ENCODE results near the gene NBL1. TPM values are rescaled to one million over a fixed set of nuclear protein-coding genes. Genes with fewer than 3 reads are reported as not detected.

NBL1 gene
- total and polyA plus RNA-seq, 10 of the 15 experiments (the other 5 are each of a cell fraction or from before 2014, with no cell fraction given): 0.13 to 2.4 (median 0.81) TPM; not detected in 1

DNA sequence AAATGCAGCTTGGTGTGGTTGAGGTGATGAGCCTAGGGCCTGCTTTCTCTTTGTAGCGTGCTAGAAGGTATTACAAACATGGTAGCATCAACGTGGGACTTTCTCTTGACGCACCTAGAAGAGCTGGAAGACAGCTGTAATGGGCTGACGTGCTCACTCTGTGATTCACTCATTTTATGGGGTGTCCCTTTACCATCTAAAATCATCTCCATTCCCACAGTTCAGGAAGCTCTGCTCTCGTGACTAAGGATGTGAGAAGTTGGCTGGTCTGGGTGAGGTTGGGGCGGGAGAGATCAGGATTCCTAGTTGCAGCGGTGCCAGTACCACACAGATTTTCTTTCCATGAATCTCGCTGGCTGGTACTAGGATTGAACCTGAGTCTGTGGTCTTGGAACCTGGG is 24.8 kb downstream of the NBL1 start:
- no peak overlapping the region for H3K9ac ChIP-seq (ENCODE audit: control insufficient read depth, insufficient read depth, low read length)
- H3K4me3 ChIP-seq: no peak overlapping the region
- peaks cover 0 to 2% of the 10 kb centered on the region in 2 experiments; a peak in 1 of 4 replicates for H3K27me3 ChIP-seq (replicated peaks in 1 of 2; ENCODE audit: control insufficient read depth in 2 of 2, insufficient read depth in 2 of 2, low read length in 1 of 2)
- in situ Hi-C loops (cut with MboI) (no loop called here), intact Hi-C loops (cut with micrococcal nuclease; ENCODE audit: unreplicated experiment) (no loop called here)
- H3K79me2 ChIP-seq (ENCODE audit: control insufficient read depth, insufficient read depth, low read length): no peaks in the 10 kb centered on the region
- no TSS peak for BruUV-seq (replicated peaks)
- SMC1A ChIA-PET (ENCODE audit: uncharacterized antibody, unreplicated experiment): interaction anchor here (0.8 kb wide), 1 partner anchor 35 kb away, joined by 4 read pairs; no protein-coding TSS in a partner anchor
- RAD21 ChIA-PET (ENCODE audit: unreplicated experiment): interaction anchor here (1.6 kb wide), 1 partner anchor 93 kb away, joined by 3 read pairs; no protein-coding TSS in a partner anchor
- peaks cover 6% of the 10 kb centered on the region; the same call in 1 of the 2 replicates for H3K4me1 ChIP-seq (ENCODE audit: control insufficient read depth, insufficient read depth, low read length)
- ATAC-seq: no peak
- no peak overlapping the region for H3K4me2 ChIP-seq (ENCODE audit: control insufficient read depth, insufficient read depth)
- H3K27ac ChIP-seq (ENCODE audit: control insufficient read depth, insufficient read depth): no peak overlapping the region
- H2AFZ ChIP-seq (ENCODE audit: control insufficient read depth, low read depth, low read length): no peak overlapping the region
- no peak for FAIRE-seq
- CTCF ChIA-PET: interaction anchor here (1.5 to 3.8 kb wide), 2 partner anchors 9 to 35 kb away, joined by 6 to 28 read pairs; no protein-coding TSS in a partner anchor
- H4K20me1 ChIP-seq (ENCODE audit: control insufficient read depth, insufficient read depth): no peaks in the 10 kb centered on the region
- DNase-seq (ENCODE audit: low read depth, low spot score): no peak
- H3K36me3 ChIP-seq (ENCODE audit: control insufficient read depth in 2 of 2, insufficient read depth in 2 of 2, low read length in 1 of 2): no peaks in the 10 kb centered on the region
- H3K9me3 ChIP-seq (replicated peaks; ENCODE audit: control insufficient read depth, insufficient read depth, low read length): no peaks in the 10 kb centered on the region
- 47% methylated on average over 8 of the region's 8 CpGs for WGBS (ENCODE audit: insufficient coverage, insufficient replicate concordance, low lambda C conversion rate, missing lambda C conversion rate)
- POLR2A ChIA-PET: no interaction called here
- TF ChIP-seq, protein P1, sequence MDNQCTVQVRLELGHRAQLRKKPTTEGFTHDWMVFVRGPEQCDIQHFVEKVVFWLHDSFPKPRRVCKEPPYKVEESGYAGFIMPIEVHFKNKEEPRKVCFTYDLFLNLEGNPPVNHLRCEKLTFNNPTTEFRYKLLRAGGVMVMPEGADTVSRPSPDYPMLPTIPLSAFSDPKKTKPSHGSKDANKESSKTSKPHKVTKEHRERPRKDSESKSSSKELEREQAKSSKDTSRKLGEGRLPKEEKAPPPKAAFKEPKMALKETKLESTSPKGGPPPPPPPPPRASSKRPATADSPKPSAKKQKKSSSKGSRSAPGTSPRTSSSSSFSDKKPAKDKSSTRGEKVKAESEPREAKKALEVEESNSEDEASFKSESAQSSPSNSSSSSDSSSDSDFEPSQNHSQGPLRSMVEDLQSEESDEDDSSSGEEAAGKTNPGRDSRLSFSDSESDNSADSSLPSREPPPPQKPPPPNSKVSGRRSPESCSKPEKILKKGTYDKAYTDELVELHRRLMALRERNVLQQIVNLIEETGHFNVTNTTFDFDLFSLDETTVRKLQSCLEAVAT (IDR thresholded peaks at IDR 0.05): no peak
- TF ChIP-seq RELA (IDR thresholded peaks at IDR 0.05; ENCODE audit: borderline replicate concordance, partially characterized antibody) (no peak), IKZF1 (conservative IDR thresholded peaks at IDR 0.05) (no peak), PAX8 (IDR thresholded peaks at IDR 0.05) (no peak), ZNF384 (IDR thresholded peaks at IDR 0.05; ENCODE audit: borderline replicate concordance, low read depth, low read length) (no peak), STAT3 (IDR thresholded peaks at IDR 0.05; ENCODE audit: low read depth, low read length) (no peak), FOXK2 (IDR thresholded peaks at IDR 0.05) (no peak), ATF7 (IDR thresholded peaks at IDR 0.05; ENCODE audit: low read depth) (no peak), TCF12 (IDR thresholded peaks at IDR 0.05; ENCODE audit: low read depth, low read length) (no peak)
- TF ChIP-seq, protein P2, sequence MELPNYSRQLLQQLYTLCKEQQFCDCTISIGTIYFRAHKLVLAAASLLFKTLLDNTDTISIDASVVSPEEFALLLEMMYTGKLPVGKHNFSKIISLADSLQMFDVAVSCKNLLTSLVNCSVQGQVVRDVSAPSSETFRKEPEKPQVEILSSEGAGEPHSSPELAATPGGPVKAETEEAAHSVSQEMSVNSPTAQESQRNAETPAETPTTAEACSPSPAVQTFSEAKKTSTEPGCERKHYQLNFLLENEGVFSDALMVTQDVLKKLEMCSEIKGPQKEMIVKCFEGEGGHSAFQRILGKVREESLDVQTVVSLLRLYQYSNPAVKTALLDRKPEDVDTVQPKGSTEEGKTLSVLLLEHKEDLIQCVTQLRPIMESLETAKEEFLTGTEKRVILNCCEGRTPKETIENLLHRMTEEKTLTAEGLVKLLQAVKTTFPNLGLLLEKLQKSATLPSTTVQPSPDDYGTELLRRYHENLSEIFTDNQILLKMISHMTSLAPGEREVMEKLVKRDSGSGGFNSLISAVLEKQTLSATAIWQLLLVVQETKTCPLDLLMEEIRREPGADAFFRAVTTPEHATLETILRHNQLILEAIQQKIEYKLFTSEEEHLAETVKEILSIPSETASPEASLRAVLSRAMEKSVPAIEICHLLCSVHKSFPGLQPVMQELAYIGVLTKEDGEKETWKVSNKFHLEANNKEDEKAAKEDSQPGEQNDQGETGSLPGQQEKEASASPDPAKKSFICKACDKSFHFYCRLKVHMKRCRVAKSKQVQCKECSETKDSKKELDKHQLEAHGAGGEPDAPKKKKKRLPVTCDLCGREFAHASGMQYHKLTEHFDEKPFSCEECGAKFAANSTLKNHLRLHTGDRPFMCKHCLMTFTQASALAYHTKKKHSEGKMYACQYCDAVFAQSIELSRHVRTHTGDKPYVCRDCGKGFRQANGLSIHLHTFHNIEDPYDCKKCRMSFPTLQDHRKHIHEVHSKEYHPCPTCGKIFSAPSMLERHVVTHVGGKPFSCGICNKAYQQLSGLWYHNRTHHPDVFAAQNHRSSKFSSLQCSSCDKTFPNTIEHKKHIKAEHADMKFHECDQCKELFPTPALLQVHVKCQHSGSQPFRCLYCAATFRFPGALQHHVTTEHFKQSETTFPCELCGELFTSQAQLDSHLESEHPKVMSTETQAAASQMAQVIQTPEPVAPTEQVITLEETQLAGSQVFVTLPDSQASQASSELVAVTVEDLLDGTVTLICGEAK (IDR thresholded peaks at IDR 0.05; ENCODE audit: borderline replicate concordance): no peak
- TF ChIP-seq, protein P3, sequence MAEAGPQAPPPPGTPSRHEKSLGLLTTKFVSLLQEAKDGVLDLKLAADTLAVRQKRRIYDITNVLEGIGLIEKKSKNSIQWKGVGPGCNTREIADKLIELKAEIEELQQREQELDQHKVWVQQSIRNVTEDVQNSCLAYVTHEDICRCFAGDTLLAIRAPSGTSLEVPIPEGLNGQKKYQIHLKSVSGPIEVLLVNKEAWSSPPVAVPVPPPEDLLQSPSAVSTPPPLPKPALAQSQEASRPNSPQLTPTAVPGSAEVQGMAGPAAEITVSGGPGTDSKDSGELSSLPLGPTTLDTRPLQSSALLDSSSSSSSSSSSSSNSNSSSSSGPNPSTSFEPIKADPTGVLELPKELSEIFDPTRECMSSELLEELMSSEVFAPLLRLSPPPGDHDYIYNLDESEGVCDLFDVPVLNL (IDR thresholded peaks at IDR 0.05; ENCODE audit: low read depth, low read length): no peak
- TF ChIP-seq, protein P4, sequence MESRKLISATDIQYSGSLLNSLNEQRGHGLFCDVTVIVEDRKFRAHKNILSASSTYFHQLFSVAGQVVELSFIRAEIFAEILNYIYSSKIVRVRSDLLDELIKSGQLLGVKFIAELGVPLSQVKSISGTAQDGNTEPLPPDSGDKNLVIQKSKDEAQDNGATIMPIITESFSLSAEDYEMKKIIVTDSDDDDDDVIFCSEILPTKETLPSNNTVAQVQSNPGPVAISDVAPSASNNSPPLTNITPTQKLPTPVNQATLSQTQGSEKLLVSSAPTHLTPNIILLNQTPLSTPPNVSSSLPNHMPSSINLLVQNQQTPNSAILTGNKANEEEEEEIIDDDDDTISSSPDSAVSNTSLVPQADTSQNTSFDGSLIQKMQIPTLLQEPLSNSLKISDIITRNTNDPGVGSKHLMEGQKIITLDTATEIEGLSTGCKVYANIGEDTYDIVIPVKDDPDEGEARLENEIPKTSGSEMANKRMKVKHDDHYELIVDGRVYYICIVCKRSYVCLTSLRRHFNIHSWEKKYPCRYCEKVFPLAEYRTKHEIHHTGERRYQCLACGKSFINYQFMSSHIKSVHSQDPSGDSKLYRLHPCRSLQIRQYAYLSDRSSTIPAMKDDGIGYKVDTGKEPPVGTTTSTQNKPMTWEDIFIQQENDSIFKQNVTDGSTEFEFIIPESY (IDR thresholded peaks at IDR 0.05): no peak

All from GM12878 (cell line).